ENCODE measurements around the gene TMEM161A. TPM values are rescaled to one million over a fixed set of nuclear protein-coding genes. Genes with fewer than 3 reads are reported as not detected.

TMEM161A gene
- total and polyA plus RNA-seq, 2 experiments from 2014 or later: 121 to 136 TPM

GRCh38 chr19:19119325-19120237 is 18.7 kb downstream of the TMEM161A start:
- TF ChIP-seq CTCF (IDR thresholded peaks at IDR 0.05; ENCODE audit: low read depth, low read length): no peak
- Histone ChIP-seq H3K27me3 (no peaks in the 10 kb centered on the region), H3K4me1 (ENCODE audit: low read depth) (peaks cover 7% of the 10 kb centered on the region), H3K36me3 (peaks cover 3% of the 10 kb centered on the region), H3K27ac (peak overlapping the region; percentile 75), H3K4me3 (no peak overlapping the region), H3K9me3 (ENCODE audit: low read depth) (no peaks in the 10 kb centered on the region)
- no peak for DNase-seq (ENCODE audit: low read depth in 1 of 2, low spot score in 1 of 2)

GRCh38 chr19:19115954-19116353 is 22.3 kb downstream of the TMEM161A start:
- peak; percentile 64 for TF ChIP-seq CTCF (IDR thresholded peaks at IDR 0.05; ENCODE audit: low read depth, low read length)
- Histone ChIP-seq H3K4me1 (ENCODE audit: low read depth) (peaks cover 18% of the 10 kb centered on the region), H3K36me3 (no peaks in the 10 kb centered on the region), H3K4me3 (no peak overlapping the region), H3K9me3 (ENCODE audit: low read depth) (no peaks in the 10 kb centered on the region), H3K27me3 (no peaks in the 10 kb centered on the region), H3K27ac (no peak overlapping the region)
- DNase-seq (ENCODE audit: low read depth in 1 of 2, low spot score in 1 of 2): peak; percentile 19 to 24

GRCh38 chr19:19113040-19113626 is 25.1 kb downstream of the TMEM161A start:
- Histone ChIP-seq H3K4me3 (no peak overlapping the region), H3K27ac (peak overlapping the region; percentile 46), H3K36me3 (no peaks in the 10 kb centered on the region), H3K9me3 (ENCODE audit: low read depth) (no peaks in the 10 kb centered on the region), H3K27me3 (no peaks in the 10 kb centered on the region), H3K4me1 (ENCODE audit: low read depth) (peaks cover 18% of the 10 kb centered on the region)
- TF ChIP-seq CTCF (IDR thresholded peaks at IDR 0.05; ENCODE audit: low read depth, low read length): peak; percentile 12
- peak; percentile 70 to 82 for DNase-seq (ENCODE audit: low read depth in 1 of 2, low spot score in 1 of 2)

- H3K9me3 ChIP-seq (ENCODE audit: low read depth): no peaks in the 10 kb centered on the region
- no peak for DNase-seq (ENCODE audit: low read depth in 1 of 2, low spot score in 1 of 2)
- no peak overlapping the region for H3K4me3 ChIP-seq
- TF ChIP-seq CTCF (IDR thresholded peaks at IDR 0.05; ENCODE audit: low read depth, low read length): no peak
- no peaks in the 10 kb centered on the region for H3K27me3 ChIP-seq
- no peaks in the 10 kb centered on the region for H3K36me3 ChIP-seq
- H3K27ac ChIP-seq: no peak overlapping the region
- H3K4me1 ChIP-seq (ENCODE audit: low read depth): peaks cover 18% of the 10 kb centered on the region
These were observed 26.2 kb downstream of the TMEM161A start for GRCh38 chr19:19111967-19112580.

GRCh38 chr19:19111136-19111835 is 27.0 kb downstream of the TMEM161A start:
- peaks cover 19% of the 10 kb centered on the region for H3K4me1 ChIP-seq (ENCODE audit: low read depth)
- H3K36me3 ChIP-seq: no peaks in the 10 kb centered on the region
- no peak overlapping the region for H3K27ac ChIP-seq
- H3K9me3 ChIP-seq (ENCODE audit: low read depth): no peaks in the 10 kb centered on the region
- no peak for DNase-seq (ENCODE audit: low read depth in 1 of 2, low spot score in 1 of 2)
- TF ChIP-seq CTCF (IDR thresholded peaks at IDR 0.05; ENCODE audit: low read depth, low read length): no peak
- no peak overlapping the region for H3K4me3 ChIP-seq
- no peaks in the 10 kb centered on the region for H3K27me3 ChIP-seq

Data from cardiac muscle cell (in vitro differentiated cells and primary cell).